Caki2 (cell line): ENCODE results near the gene TMA7. TPM values are rescaled to one million over a fixed set of nuclear protein-coding genes. Genes with fewer than 3 reads are reported as not detected.
"Not testable (repeated sequence)": the region's sequence is repeated elsewhere in the genome, so short reads cannot be mapped to it uniquely, and the experiment has no call there.

ENCODE experiments used
- DNase-seq: peaks from one replicate; pipeline ENCODE4 v3.0.0-alpha.2; 2015; ENCODE audit warnings: low read depth
- in situ Hi-C: cut with HindIII; loops from 2 replicates; pipeline ENCODE4 v1.10.0; 2016; ENCODE audit warnings: low sequenced_read_pairs, low pct_unique_long_range_greater_than_20kb, mixed read lengths
- total RNA-seq: library from RNA; depleted of rRNA; stranded (reverse); fragments of >200 nt; shearing (Covaris generic); gene quantifications from 2 replicates; pipeline ENCODE4 v1.2.3, GENCODE V29; 2014; ENCODE audit warnings: low replicate concordance; rRNA removed

The TMA7 gene
- 418 and 765 TPM in 2 replicates for total RNA-seq

DNA sequence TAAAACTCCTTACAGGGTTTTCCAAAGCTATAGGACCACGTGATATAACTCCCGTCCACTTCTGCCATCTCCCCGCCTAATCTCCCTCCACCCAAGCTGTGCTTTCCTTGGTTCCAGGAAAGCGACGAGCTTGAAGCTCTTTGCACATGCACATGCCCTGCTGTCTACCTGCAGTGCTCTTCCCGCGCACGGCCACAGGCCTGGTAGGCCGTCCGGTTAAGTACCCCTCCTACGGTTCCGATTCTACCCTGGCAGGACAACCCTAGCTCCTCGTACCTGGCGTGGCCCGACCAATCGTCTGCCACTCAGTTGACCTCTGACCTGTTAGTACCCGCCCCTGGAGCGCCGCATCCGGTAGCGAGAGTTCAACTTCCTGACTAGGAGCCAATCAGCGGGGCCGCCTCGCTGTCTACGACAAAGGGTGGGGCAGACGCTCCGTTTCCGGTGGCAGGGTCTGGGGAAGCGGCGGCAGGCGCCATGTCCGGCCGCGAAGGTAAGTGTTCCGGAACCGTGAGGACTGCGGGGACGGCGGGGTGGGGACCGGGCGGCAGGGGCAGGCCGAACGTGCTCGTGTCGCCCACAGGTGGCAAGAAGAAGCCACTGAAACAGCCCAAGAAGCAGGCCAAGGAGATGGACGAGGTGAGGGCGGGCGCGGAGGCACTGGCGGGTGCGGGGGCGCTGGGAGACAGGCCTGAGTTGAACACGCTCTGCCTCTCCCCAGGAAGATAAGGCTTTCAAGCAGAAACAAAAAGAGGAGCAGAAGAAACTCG is at the start of gene TMA7, which contains the start of gene CCDC51:
TSS of gene TMA7 (plus strand) at position 438 of the 770 bp plus-strand sequence. CDS start at position 478, 40 bp downstream.
TSS of gene CCDC51 (minus strand) at position 300 of the 770 bp plus-strand sequence. CDS start 4,991 bp downstream, outside the sequence.
- in situ Hi-C loops, result no loop called here
- peak; percentile 89 for DNase-seq

DNA sequence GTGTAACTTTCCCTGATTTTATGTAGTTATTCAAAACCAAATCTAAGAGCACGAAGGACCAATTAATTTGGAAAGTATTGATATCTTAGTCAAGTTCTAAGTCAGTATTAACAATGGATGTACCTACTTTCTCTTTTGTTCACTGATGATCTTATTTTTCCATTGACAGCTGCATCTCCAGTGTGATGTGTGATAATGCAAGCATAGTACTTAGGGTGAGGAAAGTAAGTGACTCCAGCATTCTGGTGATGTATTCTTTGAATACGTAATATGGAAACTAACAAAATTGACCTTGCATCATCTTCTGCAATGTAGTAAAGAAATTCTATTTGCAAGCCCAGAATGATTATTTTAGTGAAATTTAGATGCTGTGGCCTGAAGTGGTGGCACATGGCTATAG is 45.7 kb upstream of the TMA7 start:
- no peak for DNase-seq
- in situ Hi-C loops, result no loop called here

DNA sequence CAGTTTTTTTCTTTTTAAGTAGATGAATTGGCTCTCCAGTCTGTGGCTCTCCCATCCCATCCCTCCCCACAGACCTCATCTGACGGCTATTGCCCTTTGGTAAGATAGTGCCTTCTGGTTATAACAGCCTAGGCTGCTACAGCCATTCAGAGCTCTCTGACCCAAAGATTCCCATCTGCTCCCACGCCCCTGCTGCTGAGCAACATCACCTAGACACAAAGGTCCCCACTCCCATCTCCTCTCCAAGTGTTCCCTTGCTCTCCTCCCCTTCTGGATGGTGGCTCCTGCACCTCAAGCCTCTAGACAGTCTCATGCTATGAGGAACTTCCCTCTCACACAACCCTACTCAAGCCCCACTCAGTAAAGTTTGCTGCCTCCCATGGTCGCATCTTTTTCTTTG is 44.3 kb upstream of the TMA7 start:
- in situ Hi-C loops, result no loop called here
- DNase-seq, result no peak

DNA sequence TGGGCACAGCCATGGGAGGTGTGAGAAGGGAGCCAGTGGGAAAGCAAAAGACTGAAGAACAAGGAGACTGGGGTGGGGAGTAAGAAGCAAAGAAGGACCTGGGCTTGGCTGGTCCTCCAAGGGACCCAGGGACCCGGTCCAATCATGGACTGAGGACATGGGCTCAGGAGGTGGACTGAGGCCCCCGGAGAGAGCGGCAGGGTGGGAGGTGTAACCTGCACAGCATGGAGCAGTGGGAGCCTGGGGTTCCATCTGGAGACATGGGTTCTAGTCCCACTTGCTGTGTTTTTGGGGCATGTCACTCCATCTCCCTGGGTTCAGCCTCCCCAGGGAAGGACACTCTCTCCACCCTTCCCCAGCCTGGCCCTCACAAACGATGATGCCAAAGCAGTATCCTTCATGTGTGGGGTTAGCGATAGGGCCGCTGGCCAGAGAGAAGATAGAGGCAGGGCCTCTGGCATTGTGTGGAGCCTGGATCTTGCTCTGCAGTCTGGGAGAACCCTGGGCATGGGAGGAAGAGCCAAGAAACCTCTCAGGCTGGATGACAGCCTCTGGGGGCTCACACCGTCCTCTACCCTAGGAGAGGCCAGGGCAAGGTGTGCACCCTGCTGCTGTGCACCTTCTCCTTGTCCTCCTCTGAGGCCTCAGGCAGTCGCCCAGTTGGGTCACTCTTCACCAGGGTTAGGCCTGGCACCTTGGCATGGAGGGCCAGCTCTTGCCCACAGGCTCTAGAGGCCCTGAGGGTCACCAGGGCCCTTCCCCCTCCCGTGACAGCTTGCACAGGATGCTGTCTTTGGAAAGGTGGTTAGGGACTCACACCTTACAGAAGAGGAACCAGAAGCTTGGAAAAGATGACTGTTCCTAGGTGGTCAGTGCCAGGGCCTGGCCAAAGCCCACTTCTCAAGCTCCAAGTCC is 42.0 kb upstream of the TMA7 start:
- in situ Hi-C loops, result no loop called here

DNA sequence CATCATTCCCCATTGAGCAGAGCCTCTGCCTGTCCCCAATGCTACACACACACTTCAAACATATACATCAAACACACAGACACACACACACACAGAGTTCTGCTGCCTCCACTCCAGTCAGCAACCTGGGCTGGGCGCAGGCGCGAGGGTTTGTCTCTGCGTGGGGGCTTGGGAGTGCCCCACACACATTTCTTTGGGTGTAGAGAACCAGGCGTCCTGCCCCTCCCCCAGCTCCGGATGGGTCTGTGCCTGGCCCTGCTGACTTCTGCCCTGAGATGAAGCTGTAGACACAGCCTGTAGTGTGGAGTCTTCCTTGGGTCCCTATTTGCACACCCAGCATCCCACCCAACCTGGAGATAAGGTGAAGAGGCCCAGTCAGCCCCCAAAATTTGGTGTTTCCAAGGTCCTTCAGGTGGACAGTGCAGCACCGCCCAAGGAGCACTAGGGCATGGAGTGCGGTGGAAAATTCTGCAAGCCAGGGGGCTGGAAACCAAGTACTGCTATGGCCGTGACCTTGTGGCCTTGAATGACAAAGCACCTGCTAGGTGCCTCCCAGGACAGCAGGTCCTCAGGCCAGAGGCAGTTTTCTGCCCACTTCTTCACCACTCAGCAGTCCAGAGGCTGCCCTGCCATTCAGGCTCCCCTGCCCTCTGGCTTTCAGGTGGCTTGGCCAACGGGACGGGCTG is 41.2 kb upstream of the TMA7 start:
- in situ Hi-C loops, result no loop called here
- DNase-seq, result no peak

More for the DNA sequence above, 42.0 kb upstream of the TMA7 start:
- no peak for DNase-seq

DNA sequence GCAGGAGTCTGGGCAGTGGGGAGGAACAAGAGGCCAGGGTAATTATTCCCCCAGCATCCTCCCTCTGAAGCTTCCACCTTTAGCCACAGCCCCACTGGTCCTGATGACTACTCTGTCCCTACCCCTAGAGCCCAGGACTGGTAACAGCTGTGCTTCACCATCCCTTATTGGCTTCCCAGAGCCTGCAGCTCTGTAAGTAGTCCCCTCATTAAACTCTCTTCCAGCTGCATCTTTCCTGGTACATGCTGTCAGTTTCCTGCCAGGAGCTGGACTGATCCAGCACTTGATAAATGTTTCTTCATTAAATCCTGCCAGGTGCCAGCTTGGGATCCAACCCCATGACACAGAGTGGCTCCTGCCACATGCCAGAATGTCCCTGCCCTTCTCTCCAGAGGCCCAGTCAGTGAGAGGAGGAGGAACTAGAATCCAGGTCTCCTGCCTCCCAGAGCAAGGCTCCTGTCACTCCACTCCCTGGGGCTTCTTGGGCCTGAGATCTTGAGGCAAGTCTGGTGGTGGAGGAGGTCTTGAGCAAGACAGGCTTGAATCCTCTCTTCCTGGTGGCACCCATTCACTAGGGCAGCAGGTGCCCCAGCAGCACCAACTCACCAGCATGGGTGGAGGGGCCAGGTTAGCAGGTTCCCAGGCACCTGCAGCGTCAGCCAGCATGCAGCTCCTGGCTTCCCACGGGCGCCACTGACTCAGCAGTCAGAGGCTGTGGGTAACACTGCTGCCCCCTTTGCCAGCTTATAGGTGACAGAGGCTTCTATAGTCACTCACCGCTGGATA is 40.5 kb upstream of the TMA7 start:
- DNase-seq, result peak; percentile 10
- in situ Hi-C loops, result no loop called here

DNA sequence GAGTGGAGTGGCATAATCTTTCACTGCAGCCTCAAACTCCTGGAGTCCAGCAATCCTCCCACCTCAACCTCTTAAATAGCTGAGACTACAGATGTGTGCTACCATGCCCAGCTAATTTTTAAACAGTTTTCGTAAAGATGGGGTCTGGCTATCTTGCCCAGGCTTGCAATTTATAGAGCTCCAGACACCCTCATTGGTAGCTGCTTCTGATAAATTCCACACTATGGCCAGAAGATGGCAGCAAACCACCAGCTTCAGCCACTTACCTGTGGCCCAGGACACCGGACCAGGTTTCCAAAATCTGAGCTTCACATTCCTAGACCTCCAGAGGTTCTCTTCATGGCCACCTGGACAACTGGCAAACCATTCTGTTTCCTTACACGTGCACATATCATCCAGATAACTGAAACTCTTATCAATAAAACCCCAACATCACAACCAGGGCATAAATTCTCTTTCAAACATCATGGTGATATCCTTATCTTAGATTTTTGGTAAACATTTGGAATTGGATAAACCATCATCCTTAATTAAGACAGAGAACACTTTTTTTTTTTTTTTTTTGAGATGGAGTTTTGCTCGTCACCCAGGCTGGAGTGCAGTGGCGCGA is 39.1 kb upstream of the TMA7 start:
- DNase-seq, result peak; percentile 29
- in situ Hi-C loops, result no loop called here

DNA sequence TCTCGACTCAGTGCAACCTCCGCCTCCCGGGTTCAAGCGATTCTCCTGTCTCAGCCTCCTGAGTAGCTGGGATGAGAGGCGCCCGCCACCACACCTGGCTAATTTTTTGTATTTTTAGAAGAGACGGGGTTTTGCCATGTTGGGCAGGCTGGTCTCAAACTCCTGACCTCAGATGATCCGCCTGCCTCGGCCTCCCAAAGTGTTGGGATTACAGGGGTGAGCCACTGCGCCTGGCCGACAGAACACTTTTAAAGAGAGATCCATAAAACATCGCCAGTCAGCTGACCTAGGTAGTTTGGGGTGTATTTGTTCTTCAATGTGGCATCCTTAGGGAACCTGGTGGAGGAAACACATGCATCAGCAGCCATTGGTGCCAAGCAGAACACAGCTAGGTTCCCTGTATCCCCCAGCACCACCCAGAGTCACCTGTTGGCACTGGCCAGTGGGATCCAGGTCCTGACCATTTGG is 38.6 kb upstream of the TMA7 start:
- DNase-seq, in situ Hi-C loops: not testable (repeated sequence)

DNA sequence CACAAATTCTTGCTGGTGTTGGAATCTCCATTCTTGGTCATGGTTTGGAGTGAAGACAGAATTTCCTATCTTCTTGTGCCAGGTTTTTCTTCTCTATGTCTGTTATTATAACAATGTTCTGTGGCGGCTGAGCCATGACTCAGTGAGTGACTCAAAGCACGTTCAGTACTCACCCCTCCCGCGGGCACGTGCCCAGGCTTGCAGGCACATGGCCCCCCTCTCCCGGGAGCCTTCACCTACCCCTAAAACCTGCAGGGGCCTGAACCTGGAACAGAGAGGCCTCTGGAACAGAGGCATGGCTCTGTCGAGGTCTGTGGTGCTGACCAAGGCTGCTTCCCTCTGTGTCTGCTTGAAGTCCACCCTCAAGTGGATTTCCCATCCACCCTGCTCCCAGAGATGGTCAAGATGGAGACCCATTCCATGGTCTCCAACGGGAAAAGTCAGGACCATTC is 37.8 kb upstream of the TMA7 start:
- in situ Hi-C loops, result no loop called here
- DNase-seq, result peak; percentile 67

DNA sequence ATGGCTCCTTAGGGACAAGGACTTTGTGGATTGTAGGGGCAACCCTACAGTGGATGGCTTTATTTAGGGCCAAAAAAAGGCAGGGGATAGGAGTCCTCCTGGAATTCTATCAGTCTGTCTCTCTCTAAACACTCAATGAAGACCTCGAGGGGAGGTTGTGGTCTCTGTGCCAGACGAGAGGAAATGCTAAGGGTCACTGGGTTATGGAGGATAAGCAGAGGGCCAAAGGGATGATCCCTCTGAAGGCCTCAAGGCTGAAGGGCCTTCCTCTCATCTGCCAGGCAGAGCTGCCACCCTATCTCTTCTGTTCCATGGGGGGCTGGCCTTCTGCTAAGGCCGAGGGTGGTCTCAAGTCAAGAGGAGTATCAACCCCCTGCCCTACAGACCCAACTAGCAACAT is 37.1 kb upstream of the TMA7 start:
- DNase-seq, result no peak
- in situ Hi-C loops, result no loop called here

DNA sequence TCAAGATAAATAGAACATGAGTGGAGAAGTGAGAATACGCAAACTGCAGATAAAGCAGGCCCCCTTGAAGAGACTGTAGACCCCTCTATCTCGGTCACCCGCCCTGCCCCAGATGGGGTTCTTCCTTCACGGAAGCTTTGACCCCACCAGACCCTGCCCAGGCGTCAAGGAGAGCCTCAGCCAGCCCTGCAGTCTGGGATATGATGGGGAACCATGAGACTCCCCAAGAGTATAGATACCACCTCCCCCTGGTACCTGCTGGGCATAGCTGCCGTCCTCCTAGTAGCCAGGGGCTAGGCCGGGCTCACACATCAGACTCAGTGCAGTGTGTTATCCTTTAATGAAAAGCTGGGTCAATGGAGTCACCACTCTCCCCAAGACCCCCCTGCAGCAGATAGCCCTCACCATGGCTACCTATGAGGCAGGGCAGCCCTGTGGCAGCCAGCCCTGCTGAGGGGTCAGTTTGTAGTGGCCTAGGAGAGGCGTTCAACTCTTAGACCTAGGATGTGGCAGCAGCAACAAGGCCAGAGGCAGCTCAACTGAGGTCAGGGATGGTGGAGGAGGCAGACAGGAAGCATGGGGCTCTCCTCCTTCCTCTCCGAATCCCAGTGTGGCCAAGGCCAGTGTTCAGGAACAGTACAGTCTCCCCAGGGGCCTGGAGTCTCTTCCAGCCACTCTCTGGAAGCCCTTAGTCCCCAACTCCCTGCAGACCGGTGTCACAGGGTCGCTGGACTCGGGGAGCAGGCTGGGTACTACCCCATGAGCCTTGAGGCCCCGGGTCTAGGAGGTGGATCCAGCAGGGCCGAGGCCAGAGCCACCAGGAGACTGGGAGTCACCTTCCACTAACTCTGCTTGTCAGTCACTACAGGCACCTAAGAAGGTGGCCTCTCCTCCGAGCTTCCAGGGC is 36.3 kb upstream of the TMA7 start:
- no peak for DNase-seq
- in situ Hi-C loops, result no loop called here

DNA sequence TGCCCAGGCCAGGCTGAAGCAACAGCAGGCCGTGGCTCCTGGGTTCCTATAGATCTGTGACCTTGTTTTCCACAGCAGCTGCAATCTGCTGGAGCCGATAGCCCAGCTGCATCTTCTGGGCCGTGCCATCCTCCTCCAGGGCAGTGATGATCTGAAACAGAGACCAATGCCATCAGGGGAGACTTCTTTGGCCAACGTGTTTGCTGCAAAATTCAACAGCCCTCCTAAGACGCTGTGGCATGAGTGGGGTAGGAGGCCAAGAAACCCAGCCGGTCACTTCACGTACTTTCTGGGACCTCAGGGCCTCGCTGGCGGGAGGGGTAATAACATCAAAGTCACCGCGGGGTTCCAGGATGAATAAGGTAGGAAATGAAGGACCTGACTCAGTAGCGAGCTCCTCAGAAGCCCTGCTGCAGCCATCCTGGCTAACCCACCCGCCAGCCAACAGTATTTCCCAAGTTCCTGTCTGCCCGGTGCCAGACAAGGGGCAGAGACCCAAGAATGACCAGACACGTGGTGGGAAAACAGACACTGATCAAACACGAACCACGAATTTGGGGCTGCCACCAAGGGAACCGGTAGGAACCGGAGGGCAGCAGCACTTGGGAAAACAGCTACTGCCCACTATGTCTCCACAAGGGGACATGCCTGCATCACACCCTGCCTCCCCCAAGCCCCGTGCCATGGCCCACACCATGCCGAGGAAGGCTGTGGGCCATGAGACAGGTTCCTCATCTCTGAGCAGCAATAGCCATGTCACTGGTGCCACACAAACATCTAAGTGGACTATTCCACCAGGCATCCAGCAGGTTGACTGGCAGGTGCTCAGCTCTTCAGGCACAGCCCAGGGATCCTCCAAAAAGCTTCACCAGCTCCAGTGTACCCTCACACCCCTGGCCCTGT is 35.4 kb upstream of the TMA7 start:
- in situ Hi-C loops, result no loop called here
- DNase-seq, result no peak

DNA sequence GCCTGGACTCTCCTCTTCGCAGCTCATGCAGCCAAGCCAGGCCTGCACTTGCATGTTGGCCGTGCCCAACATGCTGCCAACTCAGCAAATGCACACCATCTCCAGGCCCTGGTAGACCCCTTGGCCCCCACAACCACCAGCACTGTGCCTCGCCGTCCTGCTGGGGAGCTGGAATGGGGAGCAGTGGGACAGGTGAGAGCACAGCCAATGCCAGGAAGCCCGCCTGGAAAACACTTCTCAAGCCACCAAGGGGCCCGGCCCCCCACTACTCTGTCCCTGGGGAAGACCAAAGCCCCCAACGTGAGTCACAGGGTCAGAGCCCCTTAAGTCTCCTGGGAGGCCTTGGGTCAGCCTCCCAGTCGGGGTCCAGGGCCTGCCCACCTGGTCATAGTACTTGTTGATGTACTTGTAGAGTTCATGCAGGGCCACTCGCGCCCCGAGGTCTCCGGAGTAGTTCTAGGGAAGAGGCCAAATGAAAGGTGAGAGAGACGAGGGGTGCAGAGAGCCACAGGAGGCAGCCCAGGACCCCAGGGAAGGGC is 34.6 kb upstream of the TMA7 start:
- in situ Hi-C loops, result no loop called here
- DNase-seq, result no peak

DNA sequence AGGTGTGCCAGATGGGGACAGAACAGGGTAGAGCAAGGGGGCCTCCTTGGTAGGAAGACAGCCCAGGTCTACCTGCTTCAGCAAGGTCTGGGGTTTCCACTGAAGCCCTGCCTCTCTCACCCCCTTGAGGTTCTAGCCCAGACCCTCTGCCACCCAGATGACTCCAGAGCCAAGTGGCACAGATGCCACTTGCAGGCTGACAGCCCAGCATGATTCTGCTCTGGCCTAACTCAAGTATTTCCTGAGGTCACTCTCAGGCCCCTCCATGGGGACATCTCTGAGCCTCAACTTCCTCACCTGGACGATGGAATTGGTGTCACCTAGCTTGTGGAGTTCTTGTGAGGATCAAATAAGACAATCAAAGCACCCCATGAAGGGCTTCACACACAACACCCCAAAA is 34.1 kb upstream of the TMA7 start:
- DNase-seq, result no peak
- in situ Hi-C loops, result no loop called here
